Breast epithelium (tissue), 4 donors: ENCODE results near the gene TSPAN17. TPM values are rescaled to one million over a fixed set of nuclear protein-coding genes. Genes with fewer than 3 reads are reported as not detected.

Experiments
- DNase-seq, 2 donors: peaks; one replicate each; pipeline ENCODE4 v3.0.0-alpha.2; 2019; ENCODE audit warnings: low spot score in 2 of 2
- H3K27ac ChIP-seq, 2 donors: fragments of 200-600 bp; sonication (generic) in 1 of 2; one replicate each; pipeline ENCODE4 v1.5.1; 2016 to 2019; ENCODE audit warnings: mild to moderate bottlenecking in 1 of 2
- H3K27me3 ChIP-seq, 2 donors: fragments of 200-600 bp; sonication (generic) in 1 of 2; one replicate each; pipeline versions ENCODE4 v1.5.1 to v1.6.0; 2017 to 2019; ENCODE audit warnings: control low read depth in 1 of 2, mild to moderate bottlenecking in 1 of 2
- H3K36me3 ChIP-seq: fragments of 200-600 bp; one replicate; pipeline ENCODE4 v1.5.1; 2019
- H3K4me1 ChIP-seq, 2 donors: fragments of 200-600 bp; sonication (generic); one replicate each; pipeline ENCODE4 v1.5.1; 2016 to 2019; ENCODE audit warnings: control low read depth in 1 of 2
- H3K4me3 ChIP-seq, 3 donors: fragments of 200-600 bp; sonication (generic); 1 replicate in 2 of 3; 2 replicates in 1 of 3; pipeline ENCODE4 v1.5.1; 2016 to 2019; ENCODE audit warnings: mild to moderate bottlenecking in 3 of 3, moderate library complexity in 2 of 3
- H3K9me3 ChIP-seq, 2 donors: fragments of 200-600 bp; sonication (generic) in 1 of 2; one replicate each; pipeline ENCODE4 v1.5.1; 2016 to 2019; ENCODE audit warnings: control low read depth in 1 of 2
- CTCF ChIP-seq, 3 donors: fragments of 450-650 bp; IDR thresholded peaks; one replicate each; pipeline ENCODE4 v1.5.1; 2016 to 2017; ENCODE audit warnings: antibody characterized with exemption in 3 of 3, mild to moderate bottlenecking in 3 of 3, moderate library complexity in 3 of 3
- POLR2A ChIP-seq: fragments of 450-650 bp; IDR thresholded peaks from one replicate; pipeline ENCODE4 v1.6.1; 2016; ENCODE audit warnings: antibody characterized with exemption, mild to moderate bottlenecking, moderate library complexity
- POLR2AphosphoS5 ChIP-seq, 3 donors: sonication (generic); formaldehyde crosslinking; IDR thresholded peaks; one replicate each; pipeline ENCODE4 v1.6.1; 2017; ENCODE audit warnings: antibody characterized with exemption in 3 of 3
- intact Hi-C: fragments of 100-400 bp; cut with DNase I; formaldehyde crosslinking; loops from one replicate; pipeline ENCODE4 v1.15.1; 2023; ENCODE audit warnings: low total_unique reads
- total RNA-seq, 3 donors: library from RNA; depleted of rRNA; stranded (reverse); fragments of >200 nt; gene quantifications; one replicate each; pipeline ENCODE4 v1.1.0, GENCODE V29; 2016

TSPAN17 gene
- total RNA-seq, 3 donors from 2014 or later, result 10.4 to 20.0 (median 18.3) TPM

- Histone ChIP-seq H3K36me3 (no peaks in the 10 kb centered on the region), H3K27ac (no peak overlapping the region), H3K4me1 (no peaks in the 10 kb centered on the region), H3K27me3 (peaks cover 0 to 38% of the 10 kb centered on the region in 2 donors), H3K9me3 (no peaks in the 10 kb centered on the region), H3K4me3 (no peak overlapping the region)
- DNase-seq, result no peak
- TF ChIP-seq POLR2A (no peak), CTCF (IDR thresholded peaks at IDR 0.05) (no peak), POLR2AphosphoS5 (IDR thresholded peaks at IDR 0.05) (no peak)
- intact Hi-C loops, result no loop called here
These were observed 55.7 kb downstream of the TSPAN17 start for GRCh38 chr5:176702671-176703641.

- no peaks in the 10 kb centered on the region for H3K36me3 ChIP-seq
- H3K27me3 ChIP-seq, result peaks cover 0 to 32% of the 10 kb centered on the region in 2 donors
- H3K4me3 ChIP-seq, result no peak overlapping the region
- H3K27ac ChIP-seq, result no peak overlapping the region
- TF ChIP-seq POLR2A (no peak), CTCF (IDR thresholded peaks at IDR 0.05) (no peak), POLR2AphosphoS5 (IDR thresholded peaks at IDR 0.05) (no peak)
- DNase-seq, result no peak
- intact Hi-C loops, result no loop called here
- H3K4me1 ChIP-seq, result no peaks in the 10 kb centered on the region
- no peaks in the 10 kb centered on the region for H3K9me3 ChIP-seq
These were observed 56.6 kb downstream of the TSPAN17 start for GRCh38 chr5:176703857-176704256.

- no peaks in the 10 kb centered on the region for H3K4me1 ChIP-seq
- intact Hi-C loops, result no loop called here
- DNase-seq, result no peak
- no peaks in the 10 kb centered on the region for H3K9me3 ChIP-seq
- no peaks in the 10 kb centered on the region for H3K36me3 ChIP-seq
- H3K27me3 ChIP-seq, result peaks cover 0 to 27% of the 10 kb centered on the region in 2 donors
- TF ChIP-seq POLR2AphosphoS5 (IDR thresholded peaks at IDR 0.05) (no peak), POLR2A (no peak), CTCF (IDR thresholded peaks at IDR 0.05) (no peak)
- no peak overlapping the region for H3K27ac ChIP-seq
- H3K4me3 ChIP-seq, result no peak overlapping the region
These were observed 57.1 kb downstream of the TSPAN17 start for GRCh38 chr5:176704355-176704754.

- Histone ChIP-seq H3K9me3 (no peaks in the 10 kb centered on the region), H3K27me3 (peaks cover 0 to 22% of the 10 kb centered on the region in 2 donors), H3K4me1 (no peaks in the 10 kb centered on the region), H3K4me3 (no peak overlapping the region), H3K27ac (no peak overlapping the region), H3K36me3 (no peaks in the 10 kb centered on the region)
- intact Hi-C loops, result no loop called here
- TF ChIP-seq POLR2A, result no peak
- TF ChIP-seq POLR2AphosphoS5 (IDR thresholded peaks at IDR 0.05), result no peak
- TF ChIP-seq CTCF (IDR thresholded peaks at IDR 0.05), result no peak
- no peak for DNase-seq
These were observed 57.5 kb downstream of the TSPAN17 start for GRCh38 chr5:176704817-176705216.

Other genes with a start within 250 kb of the TSPAN17 start
- 100 to 1,000 TPM in 2 of 3 donors, 10 to 100 TPM in 1; 91.0 to 122 (median 121) TPM for gene CLTB, start 230.9 kb upstream of the TSPAN17 start, total RNA-seq
- 10 to 100 TPM; 26.9 to 38.2 (median 28.5) TPM for gene FAF2, start 199.1 kb upstream of the TSPAN17 start, total RNA-seq
- gene RNF44, start 110.1 kb upstream of the TSPAN17 start, total RNA-seq, result 10 to 100 TPM in 2 of 3 donors, 1 to 10 TPM in 1; 6.9 to 17.1 (median 15.4) TPM
- 1 to 10 TPM in 1 of 3 donors, not detected in 2; 2.3 TPM for gene CDHR2, start 98.1 kb upstream of the TSPAN17 start, total RNA-seq
- 1 to 10 TPM in 1 of 3 donors, under 1 TPM in 2; 0.64 to 1.2 (median 0.98) TPM for gene GPRIN1, start 37.3 kb upstream of the TSPAN17 start, total RNA-seq
- not detected for gene SNCB, start 16.9 kb upstream of the TSPAN17 start, total RNA-seq
- gene EIF4E1B, start 16.8 kb upstream of the TSPAN17 start, total RNA-seq, result 1 to 10 TPM in 1 of 3 donors, not detected in 2; 1.6 TPM
- gene UNC5A, start 163.1 kb downstream of the TSPAN17 start, total RNA-seq, result 1 to 10 TPM in 1 of 3 donors, under 1 TPM in 1, not detected in 1; 0.15 to 2.9 TPM